NK-92 (cell line): ENCODE measurements around the gene ZP4.
"Not testable (repeated sequence)": the region's sequence is repeated elsewhere in the genome, so short reads cannot be mapped to it uniquely, and the experiment has no call there.

Experiments used
- DNase-seq: peaks from one replicate; lab custom pipeline; 2025; ENCODE audit not compliant: unreplicated experiment; lab: John Stamatoyannopoulos, UW

The ZP4 gene

GRCh38 chr1:237877631-237878030 lies 13.1 kb downstream of the ZP4 start:
- no peak for DNase-seq

- DNase-seq, result no peak
These were observed 15.4 kb downstream of the ZP4 start for GRCh38 chr1:237875291-237875690.

- no peak for DNase-seq
These were observed 17.1 kb downstream of the ZP4 start for GRCh38 chr1:237873487-237874211.

- no peak for DNase-seq
These were observed 21.7 kb downstream of the ZP4 start for GRCh38 chr1:237868817-237869600.

GRCh38 chr1:237867380-237867888 lies 23.3 kb downstream of the ZP4 start:
- no peak for DNase-seq

GRCh38 chr1:237864338-237865244 lies 26.1 kb downstream of the ZP4 start:
- no peak for DNase-seq

- DNase-seq, result no peak
These were observed 27.5 kb downstream of the ZP4 start for GRCh38 chr1:237863234-237863633.

GRCh38 chr1:237861944-237862343 lies 28.8 kb downstream of the ZP4 start:
- DNase-seq, result no peak

GRCh38 chr1:237858992-237859391 lies 31.7 kb downstream of the ZP4 start:
- DNase-seq, result no peak

- no peak for DNase-seq
These were observed 33.3 kb downstream of the ZP4 start for GRCh38 chr1:237857455-237857854.

GRCh38 chr1:237852342-237852741 lies 38.4 kb downstream of the ZP4 start:
- DNase-seq, result no peak

- no peak for DNase-seq
These were observed 39.4 kb downstream of the ZP4 start for GRCh38 chr1:237851210-237851845.

GRCh38 chr1:237843516-237843915 lies 47.2 kb downstream of the ZP4 start:
- not testable (repeated sequence) for DNase-seq

GRCh38 chr1:237841485-237841884 lies 49.2 kb downstream of the ZP4 start:
- DNase-seq, result no peak

GRCh38 chr1:237838904-237839534 lies 51.7 kb downstream of the ZP4 start:
- DNase-seq, result no peak

- no peak for DNase-seq
These were observed 52.4 kb downstream of the ZP4 start for GRCh38 chr1:237838320-237838719.

GRCh38 chr1:237834461-237834860 lies 56.3 kb downstream of the ZP4 start:
- no peak for DNase-seq

- no peak for DNase-seq
These were observed 56.7 kb downstream of the ZP4 start for GRCh38 chr1:237834048-237834447.

- DNase-seq, result no peak
These were observed 57.9 kb downstream of the ZP4 start for GRCh38 chr1:237832858-237833257.
